NCI-H526 (cell line): ENCODE results near the gene ITPRID2.

Experiments
- DNase-seq, 2 experiments: peaks; one replicate each; lab custom pipeline; 2025; lab: John Stamatoyannopoulos, UW

ITPRID2 gene

GRCh38 chr2:181891258-181891965, at the start of gene ITPRID2:
ITPRID2 (plus strand) TSS chr2:181891730; CDS start chr2:181892067, 337 bp downstream.
- peak; percentile 40 to 90 for DNase-seq

DNA sequence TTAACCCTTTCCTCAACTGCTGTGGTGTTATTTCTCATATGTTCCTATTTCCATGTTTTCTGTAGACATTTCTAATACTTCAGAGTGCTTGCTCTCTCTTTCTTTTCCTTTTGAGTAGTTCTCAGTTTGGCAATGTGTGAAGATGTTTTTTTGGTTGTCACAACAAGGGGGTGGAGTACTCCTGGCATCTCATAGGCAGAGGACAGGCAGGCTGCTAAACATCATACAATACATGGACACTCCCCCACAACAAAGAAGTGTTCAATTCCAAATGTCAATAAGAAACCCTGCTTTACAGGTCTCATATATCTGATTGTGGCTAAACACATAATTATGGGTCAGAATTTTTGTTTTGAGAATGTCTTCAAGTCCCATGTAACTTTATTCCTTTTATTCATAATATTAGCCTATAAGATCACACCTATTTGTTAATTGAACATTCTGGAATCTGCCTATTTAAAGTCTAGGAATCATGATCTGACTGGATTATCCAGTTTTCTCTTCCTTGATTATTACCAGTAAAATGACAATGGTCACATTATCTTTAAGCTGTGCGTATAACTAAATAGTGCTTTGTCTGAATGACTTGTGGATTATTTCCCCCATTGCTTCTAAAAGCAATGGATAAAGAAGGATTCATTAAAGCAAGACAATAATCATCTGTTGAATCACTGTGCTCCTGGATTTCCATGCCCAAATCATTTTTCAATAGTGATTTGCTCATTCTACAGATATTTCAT, 46.8 kb upstream of the ITPRID2 start:
- DNase-seq = no peak

DNA sequence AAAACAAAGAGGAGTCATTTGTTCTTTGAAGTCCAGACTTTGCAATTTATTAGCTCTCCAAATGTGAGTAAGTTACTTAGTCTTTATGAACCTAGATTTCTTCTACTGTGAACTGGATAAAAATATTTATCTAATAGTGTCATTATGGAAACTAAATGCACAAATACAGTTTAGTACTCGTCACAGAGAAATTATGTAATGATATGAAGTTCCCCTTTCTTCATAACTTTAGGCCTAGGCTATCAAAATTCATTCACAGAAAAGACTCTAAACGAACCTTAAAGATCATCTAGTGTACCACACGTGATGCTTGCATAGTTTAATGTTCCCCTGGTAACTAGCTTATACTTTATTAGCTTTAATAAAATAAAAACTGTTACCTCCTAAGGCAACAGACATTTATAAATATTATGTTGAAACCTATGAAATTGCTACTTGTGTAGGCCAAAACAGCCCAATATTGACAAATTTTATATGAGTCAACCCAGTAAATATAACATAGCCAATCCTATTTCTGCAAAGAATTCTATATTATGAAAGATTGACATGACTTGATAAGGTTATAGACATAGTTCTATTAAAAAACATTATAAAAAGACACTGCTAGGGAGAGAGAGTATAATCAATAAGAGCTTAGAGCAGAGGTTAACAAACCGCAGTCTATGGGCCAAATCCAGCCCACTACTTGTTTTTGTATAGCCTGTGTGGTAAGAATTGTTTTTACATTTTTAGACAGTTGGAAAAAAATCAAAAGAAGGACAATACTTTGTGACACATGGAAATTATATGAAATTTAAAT, 44.9 kb upstream of the ITPRID2 start:
- no peak for DNase-seq

GRCh38 chr2:181847198-181847556, 44.4 kb upstream of the ITPRID2 start:
- DNase-seq = no peak

- no peak for DNase-seq
These were observed 43.8 kb upstream of the ITPRID2 start for GRCh38 chr2:181847702-181848101.

GRCh38 chr2:181848261-181848886, 43.2 kb upstream of the ITPRID2 start:
- no peak for DNase-seq

DNA sequence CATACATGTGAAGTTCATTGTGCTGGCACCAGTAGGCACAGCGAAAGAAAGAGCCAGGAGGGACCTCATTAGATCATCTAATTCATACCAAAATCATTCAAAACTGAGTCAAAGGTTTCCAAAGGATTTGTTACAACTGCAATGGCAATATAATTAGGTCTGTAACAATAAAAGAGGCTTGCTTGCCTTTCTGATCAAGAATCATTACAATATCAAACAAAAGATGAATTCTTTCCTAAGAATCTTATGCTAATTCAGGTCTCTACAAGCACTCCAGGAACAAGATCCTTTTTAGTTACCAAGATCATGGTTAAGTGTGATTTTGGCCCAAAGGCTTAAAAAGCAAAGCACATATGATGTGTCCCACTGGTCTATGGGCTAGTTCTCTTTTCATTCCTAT, 41.9 kb upstream of the ITPRID2 start:
- no peak for DNase-seq

- DNase-seq = no peak
These were observed 40.5 kb upstream of the ITPRID2 start for GRCh38 chr2:181850936-181851560.

- no peak for DNase-seq
These were observed 39.8 kb upstream of the ITPRID2 start for GRCh38 chr2:181851726-181852125.

DNA sequence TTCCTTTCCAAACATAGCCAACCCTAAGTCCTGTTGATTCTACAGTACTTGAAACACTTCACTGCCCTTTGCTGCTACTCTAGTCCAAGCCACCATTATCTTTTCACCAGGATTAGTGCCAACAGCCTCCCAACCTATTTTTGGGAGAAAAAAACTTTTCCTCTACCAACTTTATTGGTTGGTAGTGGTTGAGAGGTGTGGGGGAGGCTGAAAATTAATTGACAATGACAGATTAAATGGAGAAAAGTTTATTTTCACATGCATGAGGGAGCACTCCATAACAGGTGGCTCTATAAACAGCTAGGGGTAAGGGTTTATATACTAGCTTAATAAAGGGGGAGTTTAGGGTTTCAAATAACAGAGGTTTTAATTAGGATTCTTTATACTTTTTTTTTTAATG, 37.8 kb upstream of the ITPRID2 start:
- no peak for DNase-seq

DNA sequence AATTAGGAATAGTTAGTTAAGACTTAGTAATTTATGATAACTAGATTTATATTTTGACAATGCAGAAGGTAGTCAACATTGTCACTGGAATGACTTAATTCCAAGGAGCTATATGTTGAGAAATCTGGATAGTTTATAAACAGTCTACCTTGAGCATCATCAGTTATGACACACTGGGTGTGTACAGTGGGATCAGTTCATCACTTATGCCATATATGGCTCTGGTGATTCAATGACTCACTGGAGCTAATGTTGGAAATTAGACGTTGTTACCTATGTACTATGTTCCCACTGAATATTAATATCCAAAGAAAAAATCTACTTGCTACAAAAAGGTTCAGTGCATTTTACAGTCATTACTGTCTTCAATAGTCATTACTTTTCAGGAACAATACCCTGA, 34.0 kb upstream of the ITPRID2 start:
- no peak for DNase-seq

GRCh38 chr2:181858600-181858999, 32.9 kb upstream of the ITPRID2 start:
- no peak for DNase-seq

GRCh38 chr2:181859123-181859522, 32.4 kb upstream of the ITPRID2 start:
- DNase-seq = no peak

GRCh38 chr2:181859803-181860202, 31.7 kb upstream of the ITPRID2 start:
- DNase-seq = no peak

DNA sequence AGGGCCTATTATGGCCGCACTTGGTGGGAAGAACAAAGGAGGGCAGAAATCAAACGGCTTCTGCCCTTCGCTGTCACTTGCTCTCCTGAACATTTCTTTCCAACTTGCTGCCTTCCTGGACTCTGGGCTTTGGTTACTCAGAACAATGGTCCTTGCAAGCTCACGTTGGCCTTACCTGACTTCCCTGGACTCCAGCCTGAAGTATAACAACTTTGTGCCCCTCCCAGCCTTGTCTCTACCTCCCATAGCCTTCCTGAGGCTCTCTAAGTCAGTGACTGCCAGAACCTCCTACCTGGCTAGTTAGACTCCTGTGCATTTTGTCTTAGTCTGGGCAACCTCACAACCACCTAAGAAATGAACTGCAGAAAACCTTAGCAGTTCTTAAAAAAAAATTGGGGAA, 30.2 kb upstream of the ITPRID2 start:
- DNase-seq = no peak

GRCh38 chr2:181862583-181863281, 28.8 kb upstream of the ITPRID2 start:
- DNase-seq = no peak

DNA sequence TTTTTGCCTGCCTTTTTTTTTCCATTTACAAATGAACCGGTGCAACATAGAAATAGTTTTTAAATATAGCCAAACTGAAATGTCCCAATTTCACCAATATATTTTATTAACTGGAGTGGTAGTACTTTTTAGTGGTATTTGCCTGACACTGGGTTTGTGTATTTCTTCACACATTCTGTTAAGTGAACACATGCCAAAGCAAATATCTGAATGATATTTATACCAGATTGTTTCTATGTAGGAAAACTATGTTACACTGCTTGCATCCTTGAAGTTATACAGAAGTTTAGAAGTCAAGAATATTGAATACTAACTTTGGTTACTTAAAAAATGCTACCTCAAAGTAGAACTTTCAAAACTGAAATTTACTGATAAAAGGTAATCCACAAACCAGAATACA, 19.4 kb upstream of the ITPRID2 start:
- DNase-seq = no peak

GRCh38 chr2:181876614-181877063, 14.9 kb upstream of the ITPRID2 start:
- DNase-seq = no peak

GRCh38 chr2:181877181-181877664, 14.3 kb upstream of the ITPRID2 start:
- no peak for DNase-seq

- no peak for DNase-seq
These were observed 13.1 kb upstream of the ITPRID2 start for GRCh38 chr2:181878448-181878847.

- no peak for DNase-seq
These were observed 12.2 kb upstream of the ITPRID2 start for GRCh38 chr2:181879295-181879694.
